Stimulated activated memory B cell treated with anti-CD40 and anti-IgM and Interleukin-4, amounts not matched to agents 10 μg/mL and 1 μg/mL and 100 μg/mL, for 72 hours (primary cell): ENCODE measurements around the gene VWF.

Source experiments
- ATAC-seq: fragments of 150-1000 bp; cut with Tn5 transposase; 2 replicates; pipeline ENCODE4 v1.10.0; 2021
- H3K27ac Mint-ChIP-seq: one replicate; pipeline ENCODE4 v1.8.0; 2022; ENCODE audit warnings: mild to moderate bottlenecking, mixed read lengths
- H3K27me3 Mint-ChIP-seq: one replicate; pipeline ENCODE4 v1.8.0; 2022; ENCODE audit warnings: mixed read lengths
- H3K36me3 Mint-ChIP-seq: one replicate; pipeline ENCODE4 v1.8.0; 2022; ENCODE audit warnings: mixed read lengths
- H3K4me1 Mint-ChIP-seq: one replicate; pipeline ENCODE4 v1.8.0; 2022; ENCODE audit warnings: mixed read lengths
- H3K4me3 Mint-ChIP-seq: one replicate; pipeline ENCODE4 v1.8.0; 2022; ENCODE audit warnings: mild to moderate bottlenecking, moderate library complexity, mixed read lengths
- H3K9me3 Mint-ChIP-seq: one replicate; pipeline ENCODE4 v1.8.0; 2022; ENCODE audit warnings: mixed read lengths

The VWF gene

GRCh38 chr12:6080149-6081045, 44.1 kb downstream of the VWF start:
- Mint-ChIP-seq H3K27ac (no peak overlapping the region), H3K36me3 (no peaks in the 10 kb centered on the region), H3K4me3 (no peak overlapping the region), H3K9me3 (no peaks in the 10 kb centered on the region), H3K27me3 (peaks cover 33% of the 10 kb centered on the region), H3K4me1 (peaks cover 3% of the 10 kb centered on the region)
- ATAC-seq = no peak

- no peak for ATAC-seq
- H3K27ac Mint-ChIP-seq = no peak overlapping the region
Measured at GRCh38 chr12:6078398-6079096, 45.9 kb downstream of the VWF start.

GRCh38 chr12:6077692-6078083, 46.8 kb downstream of the VWF start:
- Mint-ChIP-seq H3K27me3 (peaks cover 57% of the 10 kb centered on the region), H3K36me3 (no peaks in the 10 kb centered on the region), H3K9me3 (no peaks in the 10 kb centered on the region), H3K27ac (no peak overlapping the region), H3K4me3 (no peak overlapping the region), H3K4me1 (peaks cover 14% of the 10 kb centered on the region)
- no peak for ATAC-seq

More at GRCh38 chr12:6078398-6079096, 45.9 kb downstream of the VWF start:
- H3K4me1 Mint-ChIP-seq = peaks cover 14% of the 10 kb centered on the region
- no peak overlapping the region for H3K4me3 Mint-ChIP-seq
- H3K9me3 Mint-ChIP-seq = no peaks in the 10 kb centered on the region
- peaks cover 51% of the 10 kb centered on the region for H3K27me3 Mint-ChIP-seq
- H3K36me3 Mint-ChIP-seq = no peaks in the 10 kb centered on the region

GRCh38 chr12:6076776-6077691, 47.4 kb downstream of the VWF start:
- ATAC-seq = no peak
- peaks cover 57% of the 10 kb centered on the region for H3K27me3 Mint-ChIP-seq
- H3K27ac Mint-ChIP-seq = no peak overlapping the region
- H3K36me3 Mint-ChIP-seq = no peaks in the 10 kb centered on the region
- H3K9me3 Mint-ChIP-seq = no peaks in the 10 kb centered on the region
- peaks cover 14% of the 10 kb centered on the region for H3K4me1 Mint-ChIP-seq
- no peak overlapping the region for H3K4me3 Mint-ChIP-seq

- H3K27ac Mint-ChIP-seq = no peak overlapping the region
- no peak for ATAC-seq
- H3K27me3 Mint-ChIP-seq = peaks cover 57% of the 10 kb centered on the region
- no peaks in the 10 kb centered on the region for H3K36me3 Mint-ChIP-seq
- H3K4me3 Mint-ChIP-seq = no peak overlapping the region
- peaks cover 14% of the 10 kb centered on the region for H3K4me1 Mint-ChIP-seq
- no peaks in the 10 kb centered on the region for H3K9me3 Mint-ChIP-seq
Measured at GRCh38 chr12:6076346-6076745, 48.1 kb downstream of the VWF start.

- Mint-ChIP-seq H3K9me3 (no peaks in the 10 kb centered on the region), H3K27ac (peak overlapping the region; percentile 27), H3K4me3 (peak overlapping the region; percentile 70), H3K4me1 (peaks cover 14% of the 10 kb centered on the region), H3K36me3 (no peaks in the 10 kb centered on the region), H3K27me3 (peaks cover 44% of the 10 kb centered on the region)
- ATAC-seq = peak; percentile 61
Measured at GRCh38 chr12:6074979-6075585, 49.4 kb downstream of the VWF start.

GRCh38 chr12:6074427-6074826, 50.0 kb downstream of the VWF start:
- Mint-ChIP-seq H3K27me3 (peaks cover 40% of the 10 kb centered on the region), H3K4me1 (peaks cover 14% of the 10 kb centered on the region)

GRCh38 chr12:6073426-6073825, 51.0 kb downstream of the VWF start:
- H3K27me3 Mint-ChIP-seq = peaks cover 40% of the 10 kb centered on the region
- ATAC-seq = no peak

More at GRCh38 chr12:6074427-6074826, 50.0 kb downstream of the VWF start:
- Mint-ChIP-seq H3K4me3 (peak overlapping the region; percentile 70), H3K27ac (peak overlapping the region; percentile 27), H3K36me3 (no peaks in the 10 kb centered on the region), H3K9me3 (no peaks in the 10 kb centered on the region)
- ATAC-seq = peak; percentile 40

GRCh38 chr12:6072302-6072752, 52.1 kb downstream of the VWF start:
- Mint-ChIP-seq H3K9me3 (no peaks in the 10 kb centered on the region), H3K4me3 (no peak overlapping the region), H3K27me3 (peaks cover 40% of the 10 kb centered on the region), H3K4me1 (peaks cover 14% of the 10 kb centered on the region), H3K27ac (no peak overlapping the region), H3K36me3 (no peaks in the 10 kb centered on the region)
- ATAC-seq = no peak

More at GRCh38 chr12:6073426-6073825, 51.0 kb downstream of the VWF start:
- Mint-ChIP-seq H3K27ac (no peak overlapping the region), H3K4me1 (peaks cover 14% of the 10 kb centered on the region), H3K36me3 (no peaks in the 10 kb centered on the region), H3K4me3 (no peak overlapping the region), H3K9me3 (no peaks in the 10 kb centered on the region)

- ATAC-seq = no peak
- no peaks in the 10 kb centered on the region for H3K9me3 Mint-ChIP-seq
Measured at GRCh38 chr12:6071589-6071988, 52.9 kb downstream of the VWF start.

GRCh38 chr12:6070472-6071257, 53.8 kb downstream of the VWF start:
- peaks cover 14% of the 10 kb centered on the region for H3K4me1 Mint-ChIP-seq
- H3K27me3 Mint-ChIP-seq = peaks cover 27% of the 10 kb centered on the region
- H3K4me3 Mint-ChIP-seq = no peak overlapping the region
- no peak for ATAC-seq
- H3K27ac Mint-ChIP-seq = no peak overlapping the region
- no peaks in the 10 kb centered on the region for H3K9me3 Mint-ChIP-seq
- no peaks in the 10 kb centered on the region for H3K36me3 Mint-ChIP-seq

More at GRCh38 chr12:6071589-6071988, 52.9 kb downstream of the VWF start:
- Mint-ChIP-seq H3K4me1 (peaks cover 14% of the 10 kb centered on the region), H3K36me3 (no peaks in the 10 kb centered on the region), H3K4me3 (no peak overlapping the region), H3K27me3 (peaks cover 36% of the 10 kb centered on the region), H3K27ac (no peak overlapping the region)

- Mint-ChIP-seq H3K27ac (no peak overlapping the region), H3K9me3 (no peaks in the 10 kb centered on the region), H3K36me3 (no peaks in the 10 kb centered on the region), H3K4me3 (no peak overlapping the region), H3K4me1 (peaks cover 3% of the 10 kb centered on the region), H3K27me3 (peaks cover 16% of the 10 kb centered on the region)
- ATAC-seq = no peak
Measured at GRCh38 chr12:6069437-6070093, 54.9 kb downstream of the VWF start.

- H3K9me3 Mint-ChIP-seq = no peaks in the 10 kb centered on the region
Measured at GRCh38 chr12:6068227-6068626, 56.2 kb downstream of the VWF start.

More at GRCh38 chr12:6068227-6068626, 56.2 kb downstream of the VWF start:
- H3K4me1 Mint-ChIP-seq = no peaks in the 10 kb centered on the region
- H3K4me3 Mint-ChIP-seq = no peak overlapping the region
- H3K27me3 Mint-ChIP-seq = peaks cover 2% of the 10 kb centered on the region
- ATAC-seq = no peak
- H3K36me3 Mint-ChIP-seq = no peaks in the 10 kb centered on the region
- H3K27ac Mint-ChIP-seq = no peak overlapping the region
